GM12872 (cell line): ENCODE results near the gene GRIK4.

Experiments
- CTCF ChIP-seq: IDR thresholded peaks from 3 replicates; pipeline ENCODE4 v1.5.1; 2011; ENCODE audit warnings: low read depth, mild to moderate bottlenecking, low read length, moderate library complexity; ENCODE audit not compliant: insufficient read depth

GRIK4 gene

GRCh38 chr11:121018746-121019145 lies 507.2 kb downstream of the GRIK4 start:
- no peak for TF ChIP-seq CTCF

- no peak for TF ChIP-seq CTCF
Observed at GRCh38 chr11:121023848-121024751, 512.6 kb downstream of the GRIK4 start, which contains the start of gene TBCEL. TBCEL (plus strand) TSS chr11:121024102; CDS start chr11:121045691, 21,589 bp downstream.

DNA sequence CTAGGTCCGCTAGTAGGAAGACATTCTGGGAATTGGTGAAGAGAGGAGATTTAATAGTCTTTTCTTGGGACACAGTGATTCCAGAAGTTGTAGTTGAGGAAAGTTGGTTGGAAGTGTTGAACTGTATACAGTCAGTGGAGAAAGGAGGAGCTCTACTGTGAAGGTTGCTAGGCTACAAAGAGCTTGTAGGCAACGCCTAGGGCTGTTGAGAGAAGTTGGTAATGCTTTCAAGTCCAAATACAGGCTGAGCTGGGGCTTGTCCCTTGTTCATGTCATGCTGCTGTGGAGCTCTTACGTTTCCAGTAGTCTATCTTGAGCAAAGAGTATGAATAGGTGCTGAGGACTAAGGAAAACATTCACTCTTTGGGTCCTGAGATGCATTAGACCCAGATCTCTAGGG lies 513.4 kb downstream of the GRIK4 start:
- no peak for TF ChIP-seq CTCF

DNA sequence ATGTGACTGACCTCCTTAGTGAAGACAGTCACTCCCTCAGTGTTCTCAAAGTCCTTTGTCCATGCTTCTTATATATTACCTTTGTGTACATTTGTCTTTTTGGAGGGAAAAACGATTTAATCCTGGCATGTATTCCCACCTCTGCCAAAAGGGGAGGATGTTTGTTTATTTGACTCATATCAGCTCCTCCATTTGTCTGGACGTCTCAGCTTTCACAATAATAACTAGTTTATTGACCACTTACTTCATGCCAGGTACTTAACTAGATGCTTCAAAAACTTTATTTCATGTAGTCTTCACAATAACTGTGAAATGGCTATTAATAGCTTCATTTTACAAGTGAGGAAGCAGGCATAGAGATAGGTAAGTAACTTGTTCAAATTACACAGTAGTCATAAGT lies 517.6 kb downstream of the GRIK4 start:
- no peak for TF ChIP-seq CTCF

DNA sequence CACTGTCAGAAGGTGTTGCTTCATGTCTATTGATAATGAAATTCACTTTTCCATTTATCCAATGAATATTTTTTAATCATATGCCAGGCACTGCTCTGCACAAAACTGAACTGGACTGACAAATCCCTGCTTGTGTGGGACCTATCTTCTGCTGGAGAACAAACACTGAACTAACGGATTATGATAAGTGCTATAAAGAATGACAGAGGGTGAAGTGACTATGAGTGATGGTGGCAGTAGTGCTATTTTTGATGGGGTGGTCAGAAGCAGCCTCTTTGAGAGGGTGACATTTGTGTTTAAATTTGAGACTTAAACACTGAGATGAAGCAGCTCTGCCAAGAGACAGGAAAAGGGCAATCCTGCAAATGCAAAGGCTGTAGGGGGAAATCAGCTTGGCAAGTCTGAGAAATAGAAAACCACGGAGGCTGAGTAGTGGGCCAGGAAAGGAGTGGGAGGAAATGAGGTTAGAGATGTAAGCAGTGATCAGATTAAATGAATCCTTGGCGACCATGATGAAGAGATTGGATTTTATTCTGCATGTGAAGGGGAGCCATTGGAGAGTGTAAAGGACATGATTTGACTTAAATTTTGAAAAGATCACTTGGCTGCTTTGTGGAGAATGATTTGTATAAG lies 518.4 kb downstream of the GRIK4 start:
- TF ChIP-seq CTCF = no peak

DNA sequence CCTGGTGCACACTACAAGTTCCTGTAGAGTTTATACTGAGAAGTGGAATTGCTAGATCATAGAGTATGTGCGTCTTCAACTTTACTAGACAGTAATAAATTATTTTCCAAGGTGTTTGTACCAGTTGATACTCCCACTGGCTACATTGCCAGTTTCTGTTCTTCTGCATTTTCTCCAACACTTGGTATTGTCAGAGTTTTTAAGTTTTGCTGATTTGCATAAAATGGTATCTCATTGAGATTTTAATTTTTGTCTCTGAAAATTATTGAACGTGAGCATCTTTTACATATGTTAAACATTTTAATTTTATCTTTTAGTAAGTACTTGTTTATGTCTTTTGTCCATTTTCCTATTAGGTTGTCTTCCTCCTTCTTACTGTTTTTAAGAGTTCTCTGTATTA lies 519.6 kb downstream of the GRIK4 start:
- no peak for TF ChIP-seq CTCF

DNA sequence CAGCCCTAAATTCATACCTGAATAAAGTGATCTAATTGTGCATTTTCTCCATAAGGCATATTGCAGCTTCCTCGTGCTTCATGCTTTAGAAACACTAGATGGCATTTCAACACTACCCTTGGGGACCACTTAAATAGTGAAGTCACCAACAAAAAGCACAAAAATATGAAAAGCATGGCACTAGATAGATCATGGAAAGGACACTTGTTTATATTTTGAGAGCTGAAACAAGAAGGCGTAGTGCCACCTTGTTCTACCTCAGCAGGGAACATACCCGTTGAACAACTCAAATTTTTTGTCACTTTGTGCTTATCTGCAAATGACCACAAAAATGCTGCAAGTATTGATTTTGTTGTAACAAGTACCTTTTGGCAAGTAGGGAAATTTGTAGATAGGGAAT lies 521.0 kb downstream of the GRIK4 start:
- no peak for TF ChIP-seq CTCF
